ENCODE measurements around the gene SASH1. TPM values are rescaled to one million over a fixed set of nuclear protein-coding genes. Genes with fewer than 3 reads are reported as not detected.

The SASH1 gene
- total and polyA plus RNA-seq, 11 donors, result 10.7 to 47.5 (median 28.2) TPM

DNA sequence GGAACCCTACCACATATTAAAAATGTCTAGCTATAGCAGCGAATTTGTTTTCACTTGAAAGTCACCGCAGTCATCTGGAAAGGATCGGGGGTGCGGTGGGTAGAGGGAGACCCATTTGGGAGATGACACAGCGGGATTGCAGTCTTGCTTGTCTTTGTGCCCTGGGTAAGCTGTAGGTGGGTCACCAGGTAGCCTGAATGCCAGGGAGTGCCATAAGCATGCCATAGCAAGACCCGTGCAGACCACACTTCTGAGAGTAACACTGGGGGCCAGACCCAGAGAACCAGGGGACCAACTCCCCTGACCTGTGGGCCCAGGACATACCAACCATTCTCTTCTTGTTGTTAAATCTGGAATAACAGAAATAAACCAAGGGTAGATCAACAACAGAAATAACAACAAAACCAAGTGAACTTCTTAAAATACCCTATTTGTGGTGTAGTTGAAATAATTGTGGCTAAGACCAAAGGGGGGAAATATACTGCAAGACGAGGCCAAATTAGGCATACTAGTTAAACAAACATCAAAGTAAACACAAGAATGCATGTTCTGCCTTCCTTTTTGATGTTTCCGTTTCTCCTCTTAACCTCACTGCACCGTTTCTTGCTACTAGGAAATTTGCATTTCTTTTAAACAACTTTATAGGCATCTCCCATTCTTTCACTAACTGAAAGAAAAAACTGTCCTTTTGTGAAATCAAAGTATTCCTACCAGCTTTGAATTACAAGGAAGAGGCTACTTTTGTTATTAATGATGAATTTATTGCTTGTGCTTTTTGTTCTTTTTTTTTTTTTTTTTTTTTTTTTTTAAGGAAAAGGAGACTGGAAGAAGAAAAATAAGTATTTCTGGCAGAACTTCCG lies 128.2 kb downstream of the SASH1 start:
- 88 to 91% (median 90%) methylated on average over 10 of the region's 10 CpGs for WGBS, 4 donors
- DNase-seq (no peak), ATAC-seq (no peak)
- no peak overlapping the region for H3K4me3 ChIP-seq
- intact Hi-C loops (cut with DNase I), result loop anchor here in 1 of 10 donors (5.0 kb wide), 1 partner anchor 41 kb away; no protein-coding TSS in a partner anchor
- no peaks in the 10 kb centered on the region for H3K9me3 ChIP-seq
- peaks cover 0 to 45% (median 24%) of the 10 kb centered on the region in 9 donors for H3K36me3 ChIP-seq
- H3K4me1 ChIP-seq, result peaks cover 0 to 47% (median 19%) of the 10 kb centered on the region in 12 donors
- peak overlapping the region in 4 of 12 donors; percentile 50 to 69 (median 58) for H3K27ac ChIP-seq
- no peak for TF ChIP-seq POLR2A (IDR thresholded peaks at IDR 0.05)
- TF ChIP-seq, protein P1, sequence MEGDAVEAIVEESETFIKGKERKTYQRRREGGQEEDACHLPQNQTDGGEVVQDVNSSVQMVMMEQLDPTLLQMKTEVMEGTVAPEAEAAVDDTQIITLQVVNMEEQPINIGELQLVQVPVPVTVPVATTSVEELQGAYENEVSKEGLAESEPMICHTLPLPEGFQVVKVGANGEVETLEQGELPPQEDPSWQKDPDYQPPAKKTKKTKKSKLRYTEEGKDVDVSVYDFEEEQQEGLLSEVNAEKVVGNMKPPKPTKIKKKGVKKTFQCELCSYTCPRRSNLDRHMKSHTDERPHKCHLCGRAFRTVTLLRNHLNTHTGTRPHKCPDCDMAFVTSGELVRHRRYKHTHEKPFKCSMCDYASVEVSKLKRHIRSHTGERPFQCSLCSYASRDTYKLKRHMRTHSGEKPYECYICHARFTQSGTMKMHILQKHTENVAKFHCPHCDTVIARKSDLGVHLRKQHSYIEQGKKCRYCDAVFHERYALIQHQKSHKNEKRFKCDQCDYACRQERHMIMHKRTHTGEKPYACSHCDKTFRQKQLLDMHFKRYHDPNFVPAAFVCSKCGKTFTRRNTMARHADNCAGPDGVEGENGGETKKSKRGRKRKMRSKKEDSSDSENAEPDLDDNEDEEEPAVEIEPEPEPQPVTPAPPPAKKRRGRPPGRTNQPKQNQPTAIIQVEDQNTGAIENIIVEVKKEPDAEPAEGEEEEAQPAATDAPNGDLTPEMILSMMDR (IDR thresholded peaks at IDR 0.05), result no peak
- H3K27me3 ChIP-seq, result no peaks in the 10 kb centered on the region

DNA sequence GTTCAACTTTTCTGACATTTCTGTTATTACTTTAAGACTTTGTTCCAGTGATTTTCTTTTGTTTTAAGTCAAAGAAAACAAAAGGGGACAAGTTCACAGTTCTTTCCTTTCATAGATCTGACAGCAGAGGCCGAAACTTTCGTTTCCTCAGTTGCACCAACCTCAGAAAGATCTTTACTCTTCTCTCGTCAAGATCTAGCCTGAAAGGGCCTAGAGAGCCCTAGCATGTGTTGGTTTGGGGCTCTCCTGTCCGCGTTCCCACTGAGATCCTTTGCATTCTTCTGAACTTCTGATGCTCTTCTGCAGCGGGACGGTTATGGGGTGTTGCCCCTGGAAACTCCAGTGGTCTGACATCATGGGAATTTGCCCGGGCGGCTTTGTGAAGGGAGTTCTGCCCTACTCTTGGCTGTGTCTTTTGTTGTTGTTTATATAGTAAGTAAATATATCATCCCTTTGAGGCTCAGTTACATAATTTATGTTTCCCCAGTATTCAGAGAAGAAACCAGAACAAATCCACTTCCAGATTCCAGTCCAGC lies 129.1 kb downstream of the SASH1 start:
- Histone ChIP-seq H3K9me3 (no peaks in the 10 kb centered on the region), H3K27me3 (no peaks in the 10 kb centered on the region), H3K36me3 (peaks cover 0 to 54% (median 33%) of the 10 kb centered on the region in 9 donors), H3K4me1 (peaks cover 0 to 38% (median 10%) of the 10 kb centered on the region in 12 donors), H3K4me3 (peak overlapping the region in 1 of 12 donors; percentile 14), H3K27ac (peak overlapping the region in 10 of 12 donors; percentile 34 to 69 (median 54))
- WGBS, 4 donors, result 43 to 69% (median 62%) methylated on average over 9 of the region's 9 CpGs
- ATAC-seq (peak in 3 of 4 donors; percentile 46 to 62 (median 49)), DNase-seq (no peak)
- no peak for TF ChIP-seq POLR2A (IDR thresholded peaks at IDR 0.05)
- TF ChIP-seq, protein P1 (IDR thresholded peaks at IDR 0.05), result no peak
- intact Hi-C loops (cut with DNase I), result loop anchor here in 1 of 10 donors (5.0 kb wide), 1 partner anchor 41 kb away; no protein-coding TSS in a partner anchor

DNA sequence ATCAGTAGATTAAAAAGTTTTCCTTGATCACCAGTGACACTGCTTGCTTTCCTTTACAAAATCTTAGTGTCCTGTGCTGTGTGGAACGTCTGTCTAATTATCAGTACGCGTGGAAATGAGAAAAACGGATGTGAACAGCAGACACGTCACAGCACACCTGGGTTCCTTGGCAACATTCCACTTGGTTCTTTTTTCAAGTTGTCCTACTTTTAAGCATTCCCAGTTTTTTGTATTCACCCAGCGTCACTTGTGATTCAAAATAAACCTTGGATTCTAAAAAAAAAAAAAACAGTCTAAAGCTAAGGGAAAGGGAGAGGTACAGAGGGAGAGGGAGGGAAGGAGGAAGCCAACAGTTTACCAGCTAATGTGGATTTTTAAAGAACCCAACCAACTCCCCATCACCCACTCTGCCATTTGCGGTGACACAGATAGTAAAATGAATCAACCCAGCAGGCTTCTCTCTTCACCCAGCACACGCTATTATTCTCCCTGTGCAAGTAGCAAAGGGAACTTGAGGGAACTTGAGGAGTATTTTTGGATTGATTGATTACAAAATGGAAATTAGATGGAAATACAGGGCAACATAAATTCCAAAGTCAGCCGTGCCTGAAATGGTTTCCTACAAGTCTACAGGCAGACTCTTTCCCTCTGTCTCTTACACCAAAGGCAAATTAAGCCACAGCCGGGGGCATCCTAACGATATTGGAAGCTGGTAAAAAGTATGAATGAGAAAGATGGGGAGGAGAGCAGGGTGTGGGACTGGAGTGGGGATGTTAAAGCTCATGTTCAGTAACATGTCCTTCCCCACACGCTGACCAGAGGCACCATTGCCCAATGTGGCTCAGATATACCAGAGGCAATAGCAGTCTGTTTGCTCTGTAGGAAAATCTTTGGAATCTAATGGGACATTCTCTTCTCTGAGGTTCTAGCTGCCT lies 129.8 kb downstream of the SASH1 start:
- WGBS, 4 donors, result 66 to 76% (median 71%) methylated on average over 12 of the region's 12 CpGs
- peak in 3 of 4 donors; percentile 40 to 77 (median 45) for ATAC-seq
- peak overlapping the region; percentile 2 to 69 (median 50) for H3K27ac ChIP-seq

More for the DNA sequence above, 129.8 kb downstream of the SASH1 start:
- Histone ChIP-seq H3K27me3 (no peaks in the 10 kb centered on the region), H3K36me3 (peaks cover 0 to 61% (median 38%) of the 10 kb centered on the region in 9 donors), H3K9me3 (no peaks in the 10 kb centered on the region), H3K4me1 (peaks cover 0 to 34% (median 8%) of the 10 kb centered on the region in 12 donors), H3K4me3 (peak overlapping the region in 1 of 12 donors; percentile 14)
- intact Hi-C loops (cut with DNase I), result loop anchor here in 1 of 10 donors (5.0 kb wide), 1 partner anchor 40 kb away; no protein-coding TSS in a partner anchor
- no peak for TF ChIP-seq POLR2A (IDR thresholded peaks at IDR 0.05)
- TF ChIP-seq, protein P1 (IDR thresholded peaks at IDR 0.05), result no peak
- DNase-seq, result no peak

Measured in heart left ventricle (tissue), 16 donors.